CD4-positive, alpha-beta T cell treated with Interleukin-15 for 4 hours (primary cell): ENCODE results near the gene ATF6.
"Not testable (repeated sequence)": the region's sequence is repeated elsewhere in the genome, so short reads cannot be mapped to it uniquely, and the experiment has no call there.

ENCODE experiments used
- DNase-seq: peaks from one replicate; pipeline ENCODE4 v3.0.0-alpha.2; 2020; ENCODE audit warnings: low spot score

Gene ATF6

GRCh38 chr1:161733526-161733925, 32.6 kb upstream of the ATF6 start:
- DNase-seq, result no peak

GRCh38 chr1:161735837-161736236, 30.3 kb upstream of the ATF6 start:
- DNase-seq, result no peak

GRCh38 chr1:161736335-161736969, 29.7 kb upstream of the ATF6 start:
- peak; percentile 26 for DNase-seq

GRCh38 chr1:161737625-161738024, 28.5 kb upstream of the ATF6 start:
- no peak for DNase-seq

- DNase-seq, result peak; percentile 66
Observed at GRCh38 chr1:161738627-161739287, 27.4 kb upstream of the ATF6 start.

GRCh38 chr1:161739865-161740566, 26.1 kb upstream of the ATF6 start:
- DNase-seq, result no peak

- no peak for DNase-seq
Observed at GRCh38 chr1:161740921-161741320, 25.2 kb upstream of the ATF6 start.

- DNase-seq, result no peak
Observed at GRCh38 chr1:161743231-161743630, 22.9 kb upstream of the ATF6 start.

- DNase-seq, result no peak
Observed at GRCh38 chr1:161747801-161748200, 18.3 kb upstream of the ATF6 start.

- peak; percentile 91 for DNase-seq
Observed at GRCh38 chr1:161749509-161750407, 16.4 kb upstream of the ATF6 start, which contains the start of gene DUSP12. Gene DUSP12 (plus strand): TSS chr1:161749786. CDS start chr1:161749802, 16 bp downstream.

GRCh38 chr1:161763522-161764098, 2.5 kb upstream of the ATF6 start:
- peak; percentile 65 for DNase-seq

GRCh38 chr1:161768461-161768860, 2.3 kb downstream of the ATF6 start:
- no peak for DNase-seq

GRCh38 chr1:161768986-161769672, 3.0 kb downstream of the ATF6 start:
- DNase-seq, result no peak

GRCh38 chr1:161769673-161770045, 3.5 kb downstream of the ATF6 start:
- DNase-seq, result not testable (repeated sequence)

GRCh38 chr1:161770250-161770649, 4.1 kb downstream of the ATF6 start:
- DNase-seq, result no peak

GRCh38 chr1:161771161-161771560, 5.0 kb downstream of the ATF6 start:
- no peak for DNase-seq

GRCh38 chr1:161771973-161772372, 5.9 kb downstream of the ATF6 start:
- DNase-seq, result no peak

- DNase-seq, result no peak
Observed at GRCh38 chr1:161772397-161772796, 6.3 kb downstream of the ATF6 start.

GRCh38 chr1:161773791-161774190, 7.7 kb downstream of the ATF6 start:
- DNase-seq, result no peak

GRCh38 chr1:161777261-161777660, 11.1 kb downstream of the ATF6 start:
- no peak for DNase-seq

GRCh38 chr1:161778522-161778921, 12.4 kb downstream of the ATF6 start:
- DNase-seq, result no peak
